Measurements from ENCODE around the gene EPS15. TPM values are rescaled to one million over a fixed set of nuclear protein-coding genes. Genes with fewer than 3 reads are reported as not detected.
"Not testable (repeated sequence)": the region's sequence is repeated elsewhere in the genome, so short reads cannot be mapped to it uniquely, and the experiment has no call there.

EPS15 gene
- total RNA-seq, 1 experiment from 2014 or later: 48.7 TPM

GRCh38 chr1:51512120-51512519 is 6.9 kb downstream of the EPS15 start:
- POLR2A ChIA-PET: no interaction called here
- CTCF ChIA-PET: interaction anchor here (0.6 to 1.2 kb wide), 3 partner anchors 12 to 255 kb away, joined by 3 to 4 read pairs (median 3); no protein-coding TSS in a partner anchor
- Mint-ChIP-seq H3K27ac (ENCODE audit: low read depth, unreplicated experiment) (no peak overlapping the region), H3K9me3 (ENCODE audit: unreplicated experiment) (no peaks in the 10 kb centered on the region), H3K4me3 (ENCODE audit: unreplicated experiment) (no peak overlapping the region), H3K27me3 (ENCODE audit: insufficient read depth, unreplicated experiment) (no peaks in the 10 kb centered on the region), H3K4me1 (ENCODE audit: insufficient read depth, unreplicated experiment) (peaks cover 26% of the 10 kb centered on the region), H3K36me3 (ENCODE audit: insufficient read depth, unreplicated experiment) (peaks cover 6% of the 10 kb centered on the region)
- intact Hi-C loops (cut with micrococcal nuclease): no loop called here
- no TSS peak for BruUV-seq (replicated peaks)
- no peak for TF ChIP-seq CTCF (IDR thresholded peaks at IDR 0.05; ENCODE audit: unreplicated experiment)
- no peak for DNase-seq (ENCODE audit: unreplicated experiment)

GRCh38 chr1:51509773-51510172 is 9.3 kb downstream of the EPS15 start:
- Mint-ChIP-seq H3K4me3 (ENCODE audit: unreplicated experiment) (no peak overlapping the region), H3K9me3 (ENCODE audit: unreplicated experiment) (no peaks in the 10 kb centered on the region), H3K4me1 (ENCODE audit: insufficient read depth, unreplicated experiment) (peaks cover 14% of the 10 kb centered on the region), H3K36me3 (ENCODE audit: insufficient read depth, unreplicated experiment) (peaks cover 6% of the 10 kb centered on the region), H3K27ac (ENCODE audit: low read depth, unreplicated experiment) (no peak overlapping the region), H3K27me3 (ENCODE audit: insufficient read depth, unreplicated experiment) (no peaks in the 10 kb centered on the region)
- POLR2A ChIA-PET: interaction anchor here (0.9 to 1.4 kb wide), 2 partner anchors 9 to 15 kb away, joined by 3 to 9 read pairs; partner anchors contain the start of gene EPS15
- BruUV-seq (replicated peaks): no TSS peak
- CTCF ChIA-PET: no interaction called here
- no peak for DNase-seq (ENCODE audit: unreplicated experiment)
- TF ChIP-seq CTCF (IDR thresholded peaks at IDR 0.05; ENCODE audit: unreplicated experiment): no peak
- intact Hi-C loops (cut with micrococcal nuclease): no loop called here

- DNase-seq (ENCODE audit: unreplicated experiment): peak; percentile 62
- H3K27me3 Mint-ChIP-seq (ENCODE audit: insufficient read depth, unreplicated experiment): no peaks in the 10 kb centered on the region
- H3K4me3 Mint-ChIP-seq (ENCODE audit: unreplicated experiment): peak overlapping the region; percentile 35
- intact Hi-C loops (cut with micrococcal nuclease): no loop called here
- no peaks in the 10 kb centered on the region for H3K9me3 Mint-ChIP-seq (ENCODE audit: unreplicated experiment)
- CTCF ChIA-PET: interaction anchor here (0.6 to 1.6 kb wide), 4 partner anchors 10 to 418 kb away, joined by 3 to 5 read pairs (median 4); no protein-coding TSS in a partner anchor
- H3K4me1 Mint-ChIP-seq (ENCODE audit: insufficient read depth, unreplicated experiment): peaks cover 7% of the 10 kb centered on the region
- peaks cover 16% of the 10 kb centered on the region for H3K36me3 Mint-ChIP-seq (ENCODE audit: insufficient read depth, unreplicated experiment)
- TF ChIP-seq CTCF (IDR thresholded peaks at IDR 0.05; ENCODE audit: unreplicated experiment): no peak
- BruUV-seq (replicated peaks): no TSS peak
- H3K27ac Mint-ChIP-seq (ENCODE audit: low read depth, unreplicated experiment): peak overlapping the region; percentile 40
- POLR2A ChIA-PET: interaction anchor here (1.3 to 3.2 kb wide), 3 partner anchors 10 to 61 kb away, joined by 5 to 25 read pairs (median 16); partner anchors contain the start of gene EPS15
Measured at GRCh38 chr1:51506537-51506936, 12.5 kb downstream of the EPS15 start.

GRCh38 chr1:51504806-51505525 is 14.1 kb downstream of the EPS15 start:
- peaks cover 7% of the 10 kb centered on the region for H3K4me1 Mint-ChIP-seq (ENCODE audit: insufficient read depth, unreplicated experiment)
- ChIA-PET CTCF (interaction anchor here (1.0 to 1.6 kb wide), 3 partner anchors 12 to 30 kb away, joined by 3 to 5 read pairs (median 3); no protein-coding TSS in a partner anchor), POLR2A (interaction anchor here (0.8 to 3.2 kb wide), 6 partner anchors 9 to 65 kb away, joined by 3 to 25 read pairs (median 4); partner anchors contain the start of gene EPS15)
- H3K9me3 Mint-ChIP-seq (ENCODE audit: unreplicated experiment): no peaks in the 10 kb centered on the region
- no peak overlapping the region for H3K27ac Mint-ChIP-seq (ENCODE audit: low read depth, unreplicated experiment)
- H3K27me3 Mint-ChIP-seq (ENCODE audit: insufficient read depth, unreplicated experiment): no peaks in the 10 kb centered on the region
- no peak overlapping the region for H3K4me3 Mint-ChIP-seq (ENCODE audit: unreplicated experiment)
- TF ChIP-seq CTCF (IDR thresholded peaks at IDR 0.05; ENCODE audit: unreplicated experiment): no peak
- peaks cover 14% of the 10 kb centered on the region for H3K36me3 Mint-ChIP-seq (ENCODE audit: insufficient read depth, unreplicated experiment)
- no peak for DNase-seq (ENCODE audit: unreplicated experiment)
- BruUV-seq (replicated peaks): no TSS peak
- intact Hi-C loops (cut with micrococcal nuclease): no loop called here

GRCh38 chr1:51501218-51501630 is 17.8 kb downstream of the EPS15 start:
- DNase-seq (ENCODE audit: unreplicated experiment); BruUV-seq (replicated peaks); intact Hi-C loops (cut with micrococcal nuclease); H3K9me3 Mint-ChIP-seq (ENCODE audit: unreplicated experiment); CTCF ChIA-PET; H3K27me3 Mint-ChIP-seq (ENCODE audit: insufficient read depth, unreplicated experiment); H3K4me1 Mint-ChIP-seq (ENCODE audit: insufficient read depth, unreplicated experiment); H3K4me3 Mint-ChIP-seq (ENCODE audit: unreplicated experiment); H3K27ac Mint-ChIP-seq (ENCODE audit: low read depth, unreplicated experiment): not testable (repeated sequence)
- H3K36me3 Mint-ChIP-seq (ENCODE audit: insufficient read depth, unreplicated experiment): peaks cover 17% of the 10 kb centered on the region
- POLR2A ChIA-PET: interaction anchor here (0.7 kb wide), 1 partner anchor 16 kb away, joined by 3 read pairs; no protein-coding TSS in a partner anchor

All from MCF 10A (cell line).